ENCODE results near the gene GZF1. TPM values are rescaled to one million over a fixed set of nuclear protein-coding genes. Genes with fewer than 3 reads are reported as not detected.
A peak's percentile ranks its signal among the peaks of the same experiment; 100 is the strongest.

Gene GZF1
- total RNA-seq, 1 donor from 2014 or later: 13.9 TPM

- H3K4me3 Mint-ChIP-seq: no peak overlapping the region
- H3K9me3 Mint-ChIP-seq: peaks cover 4% of the 10 kb centered on the region
- H3K27me3 Mint-ChIP-seq (ENCODE audit: low read depth): no peaks in the 10 kb centered on the region
- no peak for DNase-seq (ENCODE audit: low spot score in 2 of 2, unreplicated experiment in 2 of 2)
- H3K36me3 Mint-ChIP-seq: no peaks in the 10 kb centered on the region
- H3K4me1 Mint-ChIP-seq: peaks cover 19% of the 10 kb centered on the region
- TF ChIP-seq CTCF (IDR thresholded peaks at IDR 0.05; ENCODE audit: unreplicated experiment): no peak
- H3K27ac Mint-ChIP-seq: no peak overlapping the region
Measured at GRCh38 chr20:23408957-23409356, 47.0 kb downstream of the GZF1 start.

DNA sequence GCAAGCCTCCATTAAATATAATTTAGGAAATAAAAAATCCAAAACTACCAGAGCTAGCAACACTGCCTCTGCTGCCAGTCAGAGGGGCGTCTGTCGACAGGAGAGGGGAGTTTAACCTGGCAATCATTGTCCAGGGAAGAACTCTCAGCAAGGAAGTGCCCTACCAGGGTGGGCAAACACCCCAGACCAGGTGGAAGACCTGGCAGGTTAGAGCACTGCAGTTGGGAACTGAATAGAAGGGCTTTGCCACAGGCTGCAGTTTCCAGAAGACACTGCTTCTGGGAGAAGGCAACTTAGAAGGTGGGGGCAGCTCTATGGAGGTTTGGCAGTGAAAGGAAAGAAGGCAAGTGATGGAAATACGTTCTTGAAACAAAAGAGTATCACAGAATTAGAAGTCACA, 47.8 kb downstream of the GZF1 start:
- Mint-ChIP-seq H3K27me3 (ENCODE audit: low read depth) (no peaks in the 10 kb centered on the region), H3K27ac (no peak overlapping the region), H3K36me3 (no peaks in the 10 kb centered on the region), H3K9me3 (peaks cover 4% of the 10 kb centered on the region), H3K4me1 (peaks cover 16% of the 10 kb centered on the region), H3K4me3 (no peak overlapping the region)
- no peak for DNase-seq (ENCODE audit: low spot score in 2 of 2, unreplicated experiment in 2 of 2)
- no peak for TF ChIP-seq CTCF (IDR thresholded peaks at IDR 0.05; ENCODE audit: unreplicated experiment)

DNA sequence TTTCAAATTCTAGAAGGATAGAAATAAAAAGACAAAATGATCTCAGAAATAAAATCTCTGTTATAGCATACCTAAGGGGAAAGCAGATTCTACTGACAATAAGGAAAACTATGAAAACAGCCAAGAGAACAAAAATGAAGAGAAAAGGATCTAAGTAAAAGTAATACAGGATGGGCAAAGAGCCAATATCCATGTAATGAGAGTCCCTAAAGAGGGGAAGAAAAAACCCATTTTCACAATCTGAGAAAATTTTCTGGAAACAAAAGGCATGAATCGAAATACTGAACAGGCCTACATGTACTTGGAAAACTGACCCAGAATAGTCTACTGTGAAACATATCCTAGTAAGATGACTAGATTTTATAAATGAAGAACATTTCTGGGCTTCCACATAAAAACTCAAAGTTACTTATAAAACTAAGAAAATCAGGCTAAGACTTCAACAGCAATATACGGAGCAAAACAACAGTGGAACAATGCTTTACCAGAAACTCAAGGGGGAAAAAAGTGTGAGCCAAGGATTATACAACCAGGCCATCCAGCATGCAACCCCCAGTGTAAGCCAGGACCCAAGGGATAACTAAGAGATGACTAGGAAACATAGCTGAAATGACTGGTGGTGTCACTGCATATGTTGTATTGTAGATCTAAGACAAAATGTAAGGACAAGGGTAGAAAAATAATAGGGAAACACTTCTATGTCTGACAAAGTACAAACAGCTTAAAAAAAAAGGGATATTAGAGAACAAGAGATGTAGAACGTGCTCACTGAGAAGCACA, 49.1 kb downstream of the GZF1 start:
- H3K36me3 Mint-ChIP-seq: no peaks in the 10 kb centered on the region
- no peak overlapping the region for H3K4me3 Mint-ChIP-seq
- peak overlapping the region; percentile 68 for H3K27ac Mint-ChIP-seq
- no peak for DNase-seq (ENCODE audit: low spot score in 2 of 2, unreplicated experiment in 2 of 2)
- no peaks in the 10 kb centered on the region for H3K27me3 Mint-ChIP-seq (ENCODE audit: low read depth)
- peaks cover 4% of the 10 kb centered on the region for H3K9me3 Mint-ChIP-seq
- peaks cover 18% of the 10 kb centered on the region for H3K4me1 Mint-ChIP-seq
- no peak for TF ChIP-seq CTCF (IDR thresholded peaks at IDR 0.05; ENCODE audit: unreplicated experiment)

GRCh38 chr20:23412026-23412425, 50.0 kb downstream of the GZF1 start:
- Mint-ChIP-seq H3K27ac (peak overlapping the region; percentile 14), H3K9me3 (peaks cover 4% of the 10 kb centered on the region), H3K36me3 (no peaks in the 10 kb centered on the region), H3K27me3 (ENCODE audit: low read depth) (no peaks in the 10 kb centered on the region), H3K4me1 (peaks cover 21% of the 10 kb centered on the region), H3K4me3 (no peak overlapping the region)
- DNase-seq (ENCODE audit: low spot score in 2 of 2, unreplicated experiment in 2 of 2): no peak
- no peak for TF ChIP-seq CTCF (IDR thresholded peaks at IDR 0.05; ENCODE audit: unreplicated experiment)

- Mint-ChIP-seq H3K27ac (peak overlapping the region; percentile 30), H3K9me3 (no peaks in the 10 kb centered on the region), H3K4me1 (peaks cover 22% of the 10 kb centered on the region), H3K27me3 (ENCODE audit: low read depth) (no peaks in the 10 kb centered on the region), H3K4me3 (no peak overlapping the region), H3K36me3 (no peaks in the 10 kb centered on the region)
- TF ChIP-seq CTCF (IDR thresholded peaks at IDR 0.05; ENCODE audit: unreplicated experiment): no peak
- DNase-seq (ENCODE audit: low spot score in 2 of 2, unreplicated experiment in 2 of 2): no peak
Measured at GRCh38 chr20:23413862-23414422, 52.0 kb downstream of the GZF1 start.

All from mesothelial cell of epicardium (in vitro differentiated cells).